Astrocyte of the spinal cord (primary cell): ENCODE measurements around the gene CFAP58.

Experiments used
- DNase-seq: peaks from one replicate; pipeline ENCODE4 v3.0.0; 2011; ENCODE audit warnings: low read depth, low spot score
- H3K4me3 ChIP-seq: 2 replicates; pipeline ENCODE4 v1.5.1; 2011; ENCODE audit warnings: low read depth, mild to moderate bottlenecking, low read length, moderate library complexity
- CTCF ChIP-seq: IDR thresholded peaks from 2 replicates; pipeline ENCODE4 v1.5.1; 2012; ENCODE audit warnings: low read depth, mild to moderate bottlenecking, low read length, inconsistent platforms
- in situ Hi-C: cut with HindIII; loops from 2 replicates; pipeline ENCODE4 v1.10.0; 2017; ENCODE audit warnings: low sequenced_read_pairs

CFAP58 gene

GRCh38 chr10:104501864-104502579 is 148.4 kb downstream of the CFAP58 start:
- no peak for TF ChIP-seq CTCF
- no peak overlapping the region for H3K4me3 ChIP-seq
- in situ Hi-C loops = no loop called here
- DNase-seq = no peak

GRCh38 chr10:104502907-104503306 is 149.3 kb downstream of the CFAP58 start:
- in situ Hi-C loops = no loop called here
- no peak for TF ChIP-seq CTCF

More at GRCh38 chr10:104502907-104503306, 149.3 kb downstream of the CFAP58 start:
- no peak for DNase-seq
- no peak overlapping the region for H3K4me3 ChIP-seq
